BE2C (cell line): ENCODE data around the gene NIPAL3.
"Not testable (repeated sequence)": the region's sequence is repeated elsewhere in the genome, so short reads cannot be mapped to it uniquely, and the experiment has no call there.

Experiments used
- DNase-seq: peaks from one replicate; pipeline ENCODE4 v3.0.0-alpha.2; 2020
- H3K27me3 ChIP-seq: fragments of 250-450 bp; sonication (Bioruptor Pico); 2 replicates; pipeline ENCODE4 v1.5.1; 2020; ENCODE audit warnings: mild to moderate bottlenecking
- H3K36me3 ChIP-seq: fragments of 250-450 bp; sonication (Bioruptor Pico); 2 replicates; pipeline ENCODE4 v1.5.1; 2020; ENCODE audit warnings: mild to moderate bottlenecking
- H3K4me1 ChIP-seq: fragments of 250-450 bp; sonication (Bioruptor Pico); 2 replicates; pipeline ENCODE4 v1.5.1; 2020
- H3K4me3 ChIP-seq: 2 replicates; pipeline ENCODE4 v1.5.1; 2011; ENCODE audit warnings: low read depth, low read length
- H3K9me3 ChIP-seq: fragments of 250-450 bp; sonication (Bioruptor Pico); 2 replicates; pipeline ENCODE4 v1.5.1; 2020
- TF ChIP-seq, protein P1 (sequence below): IDR thresholded peaks from 2 replicates; pipeline ENCODE4 v1.5.1; 2012; ENCODE audit warnings: mild to moderate bottlenecking, low read depth, low read length

The NIPAL3 gene

DNA sequence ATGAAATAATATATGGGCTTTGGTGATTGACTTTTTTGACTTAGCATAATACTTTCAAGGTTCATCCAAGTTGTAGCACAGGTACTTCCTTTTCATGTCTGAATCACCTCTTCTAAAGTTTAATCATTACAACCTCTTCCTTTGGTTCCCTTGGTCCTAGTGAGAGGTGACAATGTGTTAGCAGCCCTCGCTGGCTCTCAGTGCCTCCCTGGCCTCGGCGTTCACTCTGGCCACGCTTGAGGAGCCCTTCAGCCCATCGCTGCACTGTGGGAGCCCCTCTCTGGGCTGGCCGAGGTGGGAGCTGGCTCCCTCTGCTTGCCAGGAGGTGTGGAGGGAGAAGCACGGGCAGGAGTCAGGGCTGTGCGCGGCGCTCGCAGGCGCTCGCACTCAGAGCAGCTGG is 74.1 kb downstream of the NIPAL3 start:
- Histone ChIP-seq H3K36me3 (no peaks in the 10 kb centered on the region), H3K27me3 (no peaks in the 10 kb centered on the region), H3K4me3 (no peak overlapping the region), H3K9me3 (no peaks in the 10 kb centered on the region), H3K4me1 (no peaks in the 10 kb centered on the region)
- no peak for DNase-seq
- TF ChIP-seq, protein P1, sequence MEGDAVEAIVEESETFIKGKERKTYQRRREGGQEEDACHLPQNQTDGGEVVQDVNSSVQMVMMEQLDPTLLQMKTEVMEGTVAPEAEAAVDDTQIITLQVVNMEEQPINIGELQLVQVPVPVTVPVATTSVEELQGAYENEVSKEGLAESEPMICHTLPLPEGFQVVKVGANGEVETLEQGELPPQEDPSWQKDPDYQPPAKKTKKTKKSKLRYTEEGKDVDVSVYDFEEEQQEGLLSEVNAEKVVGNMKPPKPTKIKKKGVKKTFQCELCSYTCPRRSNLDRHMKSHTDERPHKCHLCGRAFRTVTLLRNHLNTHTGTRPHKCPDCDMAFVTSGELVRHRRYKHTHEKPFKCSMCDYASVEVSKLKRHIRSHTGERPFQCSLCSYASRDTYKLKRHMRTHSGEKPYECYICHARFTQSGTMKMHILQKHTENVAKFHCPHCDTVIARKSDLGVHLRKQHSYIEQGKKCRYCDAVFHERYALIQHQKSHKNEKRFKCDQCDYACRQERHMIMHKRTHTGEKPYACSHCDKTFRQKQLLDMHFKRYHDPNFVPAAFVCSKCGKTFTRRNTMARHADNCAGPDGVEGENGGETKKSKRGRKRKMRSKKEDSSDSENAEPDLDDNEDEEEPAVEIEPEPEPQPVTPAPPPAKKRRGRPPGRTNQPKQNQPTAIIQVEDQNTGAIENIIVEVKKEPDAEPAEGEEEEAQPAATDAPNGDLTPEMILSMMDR = no peak

DNA sequence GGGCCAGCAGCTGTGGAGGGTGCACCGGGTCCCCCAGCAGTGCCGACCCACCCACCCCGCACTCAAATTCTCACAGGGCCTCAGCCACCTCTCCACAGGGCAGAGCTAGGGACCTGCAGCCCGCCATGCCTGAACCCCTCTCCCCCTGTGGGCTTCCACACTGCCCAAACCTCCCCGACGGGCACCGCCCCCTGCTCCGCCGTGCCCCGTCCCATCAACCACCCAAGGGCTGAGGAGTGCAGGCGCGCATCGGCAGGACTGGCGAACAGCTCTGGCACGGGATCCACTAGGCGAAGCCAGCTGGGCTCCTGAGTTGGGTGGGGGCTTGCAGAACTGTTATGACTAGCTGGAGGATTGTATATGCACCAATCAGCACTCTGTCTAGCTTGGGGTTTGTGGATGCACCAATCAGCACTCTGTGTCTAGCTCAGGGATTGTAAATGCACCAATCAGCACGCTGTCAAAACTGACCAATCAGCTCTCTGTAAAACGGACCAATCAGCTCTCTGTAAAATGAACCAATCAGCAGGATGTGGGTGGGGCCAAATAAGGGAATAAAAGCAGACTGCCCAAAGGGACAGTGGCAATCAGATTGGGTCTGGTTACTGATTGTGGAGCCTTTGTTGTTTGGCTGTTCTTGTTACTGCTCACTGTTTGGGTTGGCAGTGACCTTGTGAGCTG is 74.6 kb downstream of the NIPAL3 start:
- no peaks in the 10 kb centered on the region for H3K36me3 ChIP-seq
- H3K4me3 ChIP-seq = no peak overlapping the region
- TF ChIP-seq, protein P1 = no peak
- no peaks in the 10 kb centered on the region for H3K9me3 ChIP-seq
- no peak for DNase-seq
- H3K27me3 ChIP-seq = no peaks in the 10 kb centered on the region
- no peaks in the 10 kb centered on the region for H3K4me1 ChIP-seq

DNA sequence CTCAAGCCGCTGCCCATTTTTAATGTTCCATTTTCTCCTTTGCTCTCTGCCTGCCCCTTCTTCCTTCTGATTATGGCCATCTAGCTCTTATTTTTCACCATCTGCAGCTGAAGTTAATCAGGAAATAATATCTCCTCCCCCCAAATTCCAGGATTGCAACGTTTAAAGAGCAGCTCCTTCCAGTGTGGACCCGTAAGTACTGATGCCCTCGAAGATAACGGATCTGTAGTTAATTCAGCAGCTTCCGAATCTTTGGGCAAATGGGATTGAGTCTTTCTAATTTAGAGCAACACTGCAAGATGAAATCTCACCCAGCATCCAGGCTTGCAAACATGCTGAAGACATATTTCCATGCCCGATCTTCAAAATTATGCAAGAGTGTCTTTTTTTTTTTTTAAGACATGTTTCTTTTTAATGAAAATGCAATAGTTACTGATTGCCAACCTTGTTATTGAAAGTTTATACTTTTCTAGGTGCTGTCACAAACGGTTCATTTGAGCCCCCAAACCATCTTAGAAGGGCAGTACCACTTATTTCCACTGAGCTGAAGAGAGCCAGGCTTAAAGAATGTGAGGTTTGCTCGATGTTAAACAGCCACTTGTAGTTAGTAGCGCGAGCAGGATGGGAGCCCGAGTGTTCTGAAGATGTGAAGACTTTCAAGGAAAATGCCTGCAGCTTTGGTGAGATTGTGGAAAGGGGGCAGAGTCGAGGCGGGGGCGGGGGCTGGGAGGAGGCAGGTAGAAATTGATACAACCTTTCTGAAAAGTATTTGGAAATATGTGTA is 76.2 kb downstream of the NIPAL3 start:
- H3K4me3 ChIP-seq = no peak overlapping the region
- no peak for DNase-seq
- H3K4me1 ChIP-seq = no peaks in the 10 kb centered on the region
- H3K27me3 ChIP-seq = no peaks in the 10 kb centered on the region
- TF ChIP-seq, protein P1 = no peak
- H3K9me3 ChIP-seq = no peaks in the 10 kb centered on the region
- H3K36me3 ChIP-seq = no peaks in the 10 kb centered on the region

DNA sequence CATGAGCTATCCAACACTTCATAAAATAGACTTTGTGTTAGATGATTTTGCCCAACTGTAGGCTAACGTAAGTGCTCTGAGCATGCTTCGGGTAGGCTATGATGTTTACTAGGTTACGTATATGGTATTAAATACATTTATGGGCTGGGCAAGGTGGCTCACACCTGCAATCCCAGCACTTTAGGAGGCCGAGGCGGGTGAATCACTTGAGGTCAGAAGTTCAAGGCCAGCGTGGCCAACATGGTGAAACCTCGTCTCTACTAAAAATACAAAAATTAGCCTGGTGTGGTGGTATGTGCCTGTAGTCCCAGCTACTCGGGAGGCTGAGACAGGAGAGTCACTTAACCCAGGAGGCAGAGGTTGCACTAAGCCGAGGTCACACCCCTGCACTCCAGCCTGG is 77.3 kb downstream of the NIPAL3 start:
- not testable (repeated sequence) for DNase-seq, H3K4me1 ChIP-seq, H3K9me3 ChIP-seq, H3K27me3 ChIP-seq, H3K4me3 ChIP-seq, H3K36me3 ChIP-seq

DNA sequence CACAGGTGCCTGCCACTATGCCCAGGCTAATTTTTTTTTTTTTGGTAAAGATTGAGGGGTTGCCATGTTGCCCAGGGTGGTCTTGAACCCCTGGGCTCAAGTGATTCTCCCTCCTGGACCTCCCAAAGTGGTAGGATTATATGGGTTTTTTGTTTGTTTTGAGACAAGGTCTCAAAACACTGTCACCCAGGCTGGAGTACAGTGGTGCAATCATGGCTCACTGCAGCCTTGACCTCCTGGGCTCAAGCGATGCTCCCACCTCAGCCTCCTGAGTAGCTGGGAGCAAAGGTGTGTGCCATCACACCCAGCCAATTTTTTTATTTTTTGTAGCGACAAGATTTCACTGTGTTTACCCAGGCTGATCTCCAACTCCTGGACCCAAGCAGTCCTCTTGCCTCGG is 78.2 kb downstream of the NIPAL3 start:
- Histone ChIP-seq H3K27me3 (peaks cover 4% of the 10 kb centered on the region), H3K9me3 (no peaks in the 10 kb centered on the region), H3K4me1 (no peaks in the 10 kb centered on the region), H3K4me3 (no peak overlapping the region), H3K36me3 (no peaks in the 10 kb centered on the region)
- TF ChIP-seq, protein P1 = no peak
- DNase-seq = no peak

DNA sequence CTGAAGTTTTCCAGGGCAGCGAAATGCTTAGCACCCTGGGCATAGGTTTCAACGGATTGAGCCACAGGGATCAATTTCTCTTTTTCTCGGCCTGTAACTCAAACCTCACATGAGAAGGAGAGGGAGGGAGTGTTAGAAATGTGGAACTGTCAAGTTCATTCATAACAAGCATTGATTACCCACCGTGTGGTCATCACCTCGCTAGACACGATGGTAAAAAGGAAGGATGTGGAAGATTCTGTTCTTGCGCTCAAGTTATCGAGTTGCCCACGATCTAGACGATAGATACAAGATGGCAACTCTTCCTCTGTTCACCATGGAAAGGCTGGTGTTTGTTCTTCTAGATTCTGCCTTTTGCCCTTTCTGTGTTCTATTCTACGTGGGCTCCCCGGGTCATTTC is 83.0 kb downstream of the NIPAL3 start:
- no peaks in the 10 kb centered on the region for H3K9me3 ChIP-seq
- TF ChIP-seq, protein P1 = no peak
- peaks cover 21% of the 10 kb centered on the region for H3K27me3 ChIP-seq
- H3K4me1 ChIP-seq = no peaks in the 10 kb centered on the region
- H3K36me3 ChIP-seq = no peaks in the 10 kb centered on the region
- no peak for DNase-seq
- no peak overlapping the region for H3K4me3 ChIP-seq
